Stimulated activated CD4-positive, alpha-beta T cell treated with anti-CD3 and anti-CD28 coated beads, TNF-alpha, amount 100 ng/mL, for 1 hour (primary cell): Measurements from ENCODE around the gene APOD.

Experiments used
- DNase-seq, 3 donors: peaks; one replicate each; pipeline ENCODE4 v3.0.0-alpha.2; 2020; ENCODE audit warnings: low read depth in 3 of 3, low spot score in 1 of 3

Gene APOD

GRCh38 chr3:195587824-195588223 is 4.1 kb upstream of the APOD start:
- DNase-seq = no peak

DNA sequence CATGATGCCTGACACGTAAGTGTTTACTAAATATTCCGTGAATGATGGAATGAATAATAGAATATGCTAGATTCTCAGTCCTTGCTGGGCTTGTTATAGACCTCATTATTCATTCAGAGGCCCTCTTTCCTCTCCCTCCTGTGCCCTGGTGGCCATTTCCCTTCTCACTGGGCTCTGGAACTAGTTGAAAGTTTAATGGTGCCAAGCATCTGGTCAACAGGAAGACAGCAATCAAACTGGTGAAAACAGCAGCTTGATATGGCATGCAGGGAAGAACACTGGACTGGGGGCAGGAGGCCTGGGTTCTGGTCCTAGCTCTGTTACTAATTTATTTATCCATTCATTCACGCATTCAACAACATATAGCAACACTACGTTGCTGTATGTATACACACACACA is 3.7 kb upstream of the APOD start:
- DNase-seq = no peak

GRCh38 chr3:195584543-195584870 is 767 bp upstream of the APOD start:
- no peak for DNase-seq

DNA sequence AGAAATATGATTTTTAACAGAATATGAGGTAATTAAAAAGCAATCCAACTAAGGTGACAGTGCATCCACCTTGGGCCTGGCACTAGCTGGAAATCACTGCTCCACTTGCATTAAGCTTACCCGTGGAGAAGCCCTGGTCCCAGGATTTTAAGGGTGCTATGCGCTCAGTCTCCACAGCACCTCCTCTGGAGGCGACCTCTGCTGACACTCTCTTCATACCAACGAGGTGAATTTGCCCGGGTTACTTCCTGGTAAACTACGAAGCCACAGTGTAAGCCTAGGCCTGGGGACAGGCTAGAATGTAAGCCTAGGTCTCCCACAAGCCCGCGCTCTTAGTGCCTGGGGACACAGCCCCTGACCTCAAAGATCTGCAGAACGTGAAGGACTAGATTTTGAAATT is 793 bp downstream of the APOD start:
- DNase-seq = no peak

DNA sequence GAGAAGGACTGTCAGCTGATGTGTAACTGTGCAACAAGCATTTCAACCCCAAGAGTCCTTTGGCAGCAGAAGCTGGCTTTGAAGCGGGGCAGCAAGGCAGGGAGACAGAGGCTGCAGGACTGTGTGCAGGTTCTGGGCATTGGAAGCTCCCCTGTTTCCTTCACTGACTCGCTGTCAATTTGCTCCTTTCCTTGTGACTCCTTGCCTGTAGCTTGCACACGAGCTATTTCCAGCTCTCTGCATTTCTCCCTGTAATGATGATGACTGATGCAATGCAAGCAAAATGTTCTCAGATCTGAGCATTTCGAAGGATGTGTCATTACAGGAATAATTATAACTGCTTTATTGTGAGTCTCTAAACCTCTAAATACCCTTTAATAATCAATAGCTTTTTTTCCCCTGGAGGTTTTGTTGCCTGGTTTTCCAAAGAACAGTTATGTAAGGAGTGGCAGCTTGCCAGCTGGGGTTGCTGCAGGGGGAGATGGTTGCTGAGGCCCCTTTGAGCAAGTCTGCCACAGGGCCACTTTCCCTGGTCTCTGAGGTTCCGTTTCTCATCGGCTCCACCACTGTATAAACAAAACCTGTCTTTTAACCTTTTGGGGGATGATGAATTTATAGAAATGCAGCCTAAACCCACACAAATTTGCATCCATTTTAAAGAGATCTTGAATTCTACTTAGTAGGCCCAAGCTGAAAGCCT is 2.8 kb downstream of the APOD start:
- no peak for DNase-seq

GRCh38 chr3:195579281-195579680 is 4.5 kb downstream of the APOD start:
- no peak for DNase-seq

DNA sequence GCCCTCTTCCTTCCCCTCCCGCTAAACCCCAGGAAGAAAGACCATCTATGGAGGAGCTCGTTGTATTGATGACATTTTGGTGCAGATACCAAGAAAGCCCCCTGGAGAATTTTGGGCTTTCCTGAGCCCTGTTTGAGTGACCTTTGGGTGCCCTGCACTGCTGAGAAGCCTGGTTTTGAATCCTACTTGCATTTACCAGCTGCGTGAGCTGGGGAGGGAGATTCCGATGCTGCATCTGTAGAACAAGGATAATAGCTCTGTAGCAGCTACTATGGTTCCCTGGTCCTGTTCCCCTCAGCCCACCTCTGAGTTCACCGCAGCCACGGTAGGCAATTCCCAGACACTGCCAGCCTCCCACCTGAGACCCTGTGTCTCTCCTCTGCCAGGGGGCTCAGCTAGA is 5.2 kb downstream of the APOD start:
- DNase-seq = no peak

GRCh38 chr3:195577645-195578177 is 6.0 kb downstream of the APOD start:
- DNase-seq = no peak

DNA sequence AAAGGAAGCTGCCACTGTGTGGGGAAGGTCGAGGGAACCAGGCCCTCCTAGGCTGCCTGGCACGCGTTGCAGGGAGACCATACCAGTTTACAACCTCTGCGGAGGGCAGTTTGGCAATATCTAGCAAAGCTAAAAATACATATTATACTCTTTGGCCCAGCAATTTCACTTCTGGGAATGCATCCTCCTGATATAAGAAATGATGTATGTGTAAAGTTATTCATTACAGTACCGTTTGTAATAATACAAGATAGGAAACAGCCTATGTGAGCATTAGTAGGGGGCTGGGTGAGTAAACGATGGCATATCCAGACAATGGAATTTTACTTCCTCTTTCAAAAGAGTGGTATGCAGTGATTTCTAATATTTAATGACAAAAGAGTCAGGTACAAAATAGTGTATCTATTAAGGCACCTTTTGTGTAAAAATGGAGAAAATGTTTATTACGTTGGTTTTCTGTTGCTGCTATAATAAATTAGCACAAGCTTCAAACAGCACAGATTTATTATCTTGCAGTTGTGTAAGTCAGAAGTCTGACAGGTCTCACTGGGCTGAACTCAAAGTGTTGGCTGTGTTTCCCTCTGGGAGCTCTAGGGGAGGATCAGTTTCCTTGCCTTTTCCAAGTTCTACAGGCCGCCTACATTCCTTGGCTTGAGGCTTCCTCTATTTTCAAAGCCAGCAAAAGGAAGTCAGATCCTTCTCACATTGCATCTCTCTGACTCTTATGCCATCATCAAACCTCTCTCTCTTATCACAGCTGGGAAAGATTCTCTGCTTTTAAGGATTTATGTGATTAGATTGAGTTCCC is 9.0 kb downstream of the APOD start:
- DNase-seq = no peak

- no peak for DNase-seq
These were observed 9.9 kb downstream of the APOD start for GRCh38 chr3:195573611-195574496.

- DNase-seq = no peak
These were observed 12.4 kb downstream of the APOD start for GRCh38 chr3:195571361-195571760.

- no peak for DNase-seq
These were observed 12.8 kb downstream of the APOD start for GRCh38 chr3:195570912-195571311.

DNA sequence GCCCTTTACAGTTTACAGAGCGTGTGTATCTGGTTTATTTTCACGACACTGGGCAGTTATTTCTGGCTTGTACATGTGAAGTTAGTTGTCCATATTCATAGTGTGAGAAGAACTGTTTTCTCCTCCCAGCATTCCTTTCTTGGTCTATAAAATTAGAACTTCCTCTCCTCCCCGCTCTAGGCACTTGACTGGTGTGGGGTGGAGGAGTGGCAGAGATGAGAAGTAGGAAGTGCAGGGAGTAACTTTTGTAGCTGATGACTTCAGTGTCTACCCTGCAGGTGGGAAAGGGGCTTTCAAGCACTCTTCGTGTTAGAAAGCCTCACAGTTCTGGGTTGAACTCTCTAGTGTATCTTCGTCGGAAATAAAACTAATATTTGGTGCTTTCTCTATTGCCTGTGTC is 13.4 kb downstream of the APOD start:
- DNase-seq = no peak

GRCh38 chr3:195568630-195569029 is 15.1 kb downstream of the APOD start:
- no peak for DNase-seq

DNA sequence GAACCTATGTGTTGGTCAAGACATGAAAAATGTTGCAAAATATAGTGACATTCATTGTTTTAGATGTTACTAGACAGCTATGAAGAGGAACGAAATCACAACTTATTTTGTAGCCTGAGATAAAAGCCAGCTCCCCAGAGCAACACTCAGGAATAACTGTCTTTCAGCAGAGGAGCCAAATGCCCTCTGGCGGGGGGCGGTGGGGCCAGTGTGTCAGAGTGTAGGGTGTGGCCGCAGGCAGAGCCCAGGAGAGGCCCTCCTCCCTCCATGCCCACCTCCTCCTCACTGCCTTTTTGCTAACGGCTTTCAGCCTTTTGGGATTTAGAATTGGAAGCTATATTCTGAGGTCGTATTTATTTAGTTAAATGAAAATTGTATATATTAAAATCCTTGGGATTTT is 16.9 kb downstream of the APOD start:
- no peak for DNase-seq

DNA sequence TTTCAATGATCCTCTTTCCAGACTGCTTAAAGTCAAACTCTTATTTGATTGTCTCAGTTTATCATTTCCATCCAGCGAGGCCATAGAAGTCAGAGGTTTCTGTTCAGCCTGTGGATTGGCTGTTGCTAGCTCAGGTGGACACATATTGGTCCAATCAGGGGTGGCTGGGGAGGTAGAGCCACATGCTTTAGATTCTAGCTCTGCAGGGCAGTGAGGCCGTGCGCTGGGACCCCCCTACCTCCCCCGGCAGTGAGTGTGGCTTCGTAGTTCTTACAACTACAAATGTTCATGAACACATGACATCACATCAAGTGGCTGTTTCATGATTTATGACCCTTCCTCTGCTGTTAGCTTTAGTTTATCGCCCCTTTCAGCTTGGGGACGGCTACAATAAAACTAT is 18.0 kb downstream of the APOD start:
- DNase-seq = no peak

- DNase-seq = no peak
These were observed 20.4 kb downstream of the APOD start for GRCh38 chr3:195563317-195563716.

GRCh38 chr3:195559723-195560409 is 23.9 kb downstream of the APOD start:
- no peak for DNase-seq

- DNase-seq = no peak
These were observed 25.1 kb downstream of the APOD start for GRCh38 chr3:195558602-195559001.

DNA sequence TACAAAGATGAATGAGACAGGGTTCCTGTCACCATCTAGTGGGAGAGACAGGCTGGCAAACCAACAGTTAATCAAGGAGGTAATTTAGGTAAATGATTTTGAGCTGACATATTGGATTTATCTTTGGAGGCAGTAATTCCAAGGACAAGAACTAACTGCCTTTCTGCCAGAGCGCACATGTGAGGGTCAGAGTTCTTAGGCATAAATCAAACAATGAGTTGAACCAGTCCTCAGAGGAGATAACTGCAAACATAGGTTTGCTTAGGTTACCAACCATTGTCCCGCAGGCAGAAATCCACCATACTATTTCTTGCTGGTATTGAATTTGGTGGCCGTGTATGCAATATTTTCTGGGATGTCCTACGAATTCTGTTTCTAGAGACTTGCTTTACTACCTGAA is 26.4 kb downstream of the APOD start:
- DNase-seq = no peak

- DNase-seq = no peak
These were observed 27.4 kb downstream of the APOD start for GRCh38 chr3:195556390-195556789.
